HEK293T (cell line): Measurements from ENCODE around the gene AMER3.

Source experiments
- ARNT ChIP-seq: fragments of 450-650 bp; IDR thresholded peaks from 2 replicates; pipeline ENCODE4 v1.6.1; 2017; ENCODE audit warnings: mild to moderate bottlenecking
- ELF4 ChIP-seq: fragments of 450-650 bp; IDR thresholded peaks from 2 replicates; pipeline ENCODE4 v1.6.1; 2017; ENCODE audit warnings: antibody characterized with exemption
- FOXA1 ChIP-seq: fragments of 450-650 bp; IDR thresholded peaks from 2 replicates; pipeline ENCODE4 v1.6.1; 2016; ENCODE audit warnings: mild to moderate bottlenecking
- FOXK2 ChIP-seq: fragments of 450-650 bp; IDR thresholded peaks from 2 replicates; pipeline ENCODE4 v1.6.1; 2016; ENCODE audit warnings: mild to moderate bottlenecking
- FOXM1 ChIP-seq: fragments of 450-650 bp; IDR thresholded peaks from 2 replicates; pipeline ENCODE4 v1.6.1; 2017; ENCODE audit warnings: mild to moderate bottlenecking, borderline replicate concordance
- HDGF ChIP-seq: fragments of 450-650 bp; IDR thresholded peaks from 2 replicates; pipeline ENCODE4 v1.6.1; 2017; ENCODE audit warnings: antibody characterized with exemption, borderline replicate concordance
- L3MBTL2 ChIP-seq: fragments of 450-650 bp; conservative IDR thresholded peaks from 2 replicates; pipeline ENCODE4 v1.6.1; 2016; ENCODE audit warnings: mild to moderate bottlenecking
- LEF1 ChIP-seq: fragments of 450-650 bp; IDR thresholded peaks from 2 replicates; pipeline ENCODE4 v1.6.1; 2017; ENCODE audit warnings: mild to moderate bottlenecking, borderline replicate concordance
- NFRKB ChIP-seq: fragments of 450-650 bp; IDR thresholded peaks from 2 replicates; pipeline ENCODE4 v1.6.1; 2016; ENCODE audit warnings: mild to moderate bottlenecking, moderate library complexity
- SP1 ChIP-seq: fragments of 450-650 bp; IDR thresholded peaks from 2 replicates; pipeline ENCODE4 v1.6.1; 2017
- SUZ12 ChIP-seq: fragments of 450-650 bp; IDR thresholded peaks from 2 replicates; pipeline ENCODE4 v1.6.1; 2016; ENCODE audit warnings: mild to moderate bottlenecking
- TARDBP ChIP-seq: fragments of 450-650 bp; IDR thresholded peaks from 2 replicates; pipeline ENCODE4 v1.6.1; 2016
- ZNF384 ChIP-seq: fragments of 450-650 bp; IDR thresholded peaks from 2 replicates; pipeline ENCODE4 v1.6.1; 2016

- TF ChIP-seq FOXA1 (no peak), SUZ12 (no peak), TARDBP (no peak), LEF1 (no peak), ZNF384 (no peak), SP1 (no peak), NFRKB (no peak), L3MBTL2 (no peak), ARNT (no peak), FOXM1 (no peak), HDGF (no peak), ELF4 (no peak), FOXK2 (no peak)
These were observed 6.3 kb upstream of the AMER3 start for GRCh38 chr2:130749078-130749477.
